Ishikawa (cell line): ENCODE data around the gene MTCP1.

Experiments used
- CEBPB ChIP-seq: IDR thresholded peaks from 2 replicates; pipeline ENCODE4 v1.6.1; 2012
- CREB1 ChIP-seq: IDR thresholded peaks from 2 replicates; pipeline ENCODE4 v1.6.1; 2012; ENCODE audit warnings: low read depth
- EGR1 ChIP-seq: IDR thresholded peaks from 2 replicates; pipeline ENCODE4 v1.6.1; 2012
- EP300 ChIP-seq: IDR thresholded peaks from 2 replicates; pipeline ENCODE4 v1.6.1; 2012; ENCODE audit warnings: borderline replicate concordance
- FOXM1 ChIP-seq: IDR thresholded peaks from 2 replicates; pipeline ENCODE4 v1.6.1; 2012; ENCODE audit warnings: low read depth, borderline replicate concordance
- MAX ChIP-seq: IDR thresholded peaks from 2 replicates; pipeline ENCODE4 v1.6.1; 2012
- NFIC ChIP-seq: IDR thresholded peaks from 2 replicates; pipeline ENCODE4 v1.6.1; 2012
- RAD21 ChIP-seq: IDR thresholded peaks from 2 replicates; pipeline ENCODE4 v1.6.1; 2012; ENCODE audit warnings: low read depth
- REST ChIP-seq: IDR thresholded peaks from 2 replicates; pipeline ENCODE4 v1.6.1; 2012; ENCODE audit warnings: low read depth, mild to moderate bottlenecking
- TAF1 ChIP-seq: IDR thresholded peaks from 2 replicates; pipeline ENCODE4 v1.6.1; 2012; ENCODE audit warnings: low read depth, mild to moderate bottlenecking
- TCF12 ChIP-seq: IDR thresholded peaks from 2 replicates; pipeline ENCODE4 v1.6.1; 2012; ENCODE audit warnings: low read depth
- TEAD4 ChIP-seq: IDR thresholded peaks from 2 replicates; pipeline ENCODE4 v1.6.1; 2012
- USF1 ChIP-seq: IDR thresholded peaks from 2 replicates; pipeline ENCODE4 v1.6.1; 2012
- YY1 ChIP-seq: IDR thresholded peaks from 2 replicates; pipeline ENCODE4 v1.6.1; 2012; ENCODE audit warnings: low read depth
- ZBTB7A ChIP-seq: IDR thresholded peaks from 2 replicates; pipeline ENCODE4 v1.6.1; 2012; ENCODE audit warnings: low read depth

MTCP1 gene

GRCh38 chrX:155022585-155022984 is 48.4 kb downstream of the MTCP1 start, which contains the start of gene F8:
Gene F8 (minus strand): TSS chrX:155022723. CDS start chrX:155022552, 171 bp downstream.
- TF ChIP-seq RAD21: no peak
- no peak for TF ChIP-seq NFIC
- no peak for TF ChIP-seq YY1
- TF ChIP-seq CEBPB: no peak
- no peak for TF ChIP-seq ZBTB7A
- no peak for TF ChIP-seq CREB1
- TF ChIP-seq TAF1: no peak
- no peak for TF ChIP-seq TEAD4
- TF ChIP-seq TCF12: no peak
- TF ChIP-seq REST: no peak
- TF ChIP-seq EGR1: no peak
- no peak for TF ChIP-seq USF1
- no peak for TF ChIP-seq EP300
- TF ChIP-seq MAX: no peak
- no peak for TF ChIP-seq FOXM1

- TF ChIP-seq FOXM1 (no peak), REST (no peak), EP300 (no peak), EGR1 (no peak), ZBTB7A (no peak), TAF1 (no peak), USF1 (no peak), RAD21 (no peak), TEAD4 (no peak), CREB1 (no peak), NFIC (no peak), MAX (no peak), YY1 (no peak), CEBPB (no peak), TCF12 (no peak)
Measured at GRCh38 chrX:155020591-155020990, 50.3 kb downstream of the MTCP1 start.
